Measurements from ENCODE around the gene KIFAP3.

DNA sequence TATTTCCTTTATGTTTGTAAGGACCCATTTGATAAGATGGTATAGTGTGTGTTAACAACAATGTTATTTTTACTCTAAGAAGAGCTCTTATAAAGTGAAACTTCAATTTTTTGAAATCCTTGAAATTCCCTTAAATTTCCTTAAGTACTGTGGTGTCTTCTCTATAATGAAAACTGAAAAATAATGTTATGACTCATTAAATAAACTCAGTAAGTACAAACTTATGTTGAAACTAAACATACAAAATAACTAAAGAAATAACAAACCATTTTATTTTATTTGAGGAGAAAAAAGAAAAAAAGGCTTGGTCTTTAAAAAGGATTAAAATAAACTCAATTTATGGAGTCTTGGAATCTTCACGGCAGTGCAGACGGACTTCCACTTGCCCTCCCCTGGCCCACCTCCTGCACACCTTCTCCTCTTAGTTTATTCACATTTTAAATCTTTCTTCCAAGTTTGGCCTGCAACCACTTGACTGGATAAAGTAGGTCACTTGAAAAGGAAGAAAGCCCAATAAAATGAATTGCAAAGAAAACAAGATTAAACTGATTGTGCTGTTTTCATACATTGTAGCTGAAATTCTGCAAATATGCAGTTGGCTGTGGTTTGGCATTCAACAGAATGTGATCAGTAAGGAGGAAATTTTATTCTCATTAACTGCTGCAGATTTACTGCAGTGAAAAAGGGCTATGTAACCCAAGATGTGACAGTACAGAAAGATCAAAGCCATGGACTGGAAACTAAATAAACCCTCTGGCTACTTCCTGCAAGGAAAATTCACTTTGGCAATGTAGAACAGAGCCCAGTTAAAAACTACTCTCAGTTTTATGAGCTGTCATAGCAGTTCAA lies 132.3 kb downstream of the KIFAP3 start:
- TF ChIP-seq EP300 (IDR thresholded peaks at IDR 0.05) (no peak), POLR2A (IDR thresholded peaks at IDR 0.05) (no peak)
- TF ChIP-seq, protein P1, sequence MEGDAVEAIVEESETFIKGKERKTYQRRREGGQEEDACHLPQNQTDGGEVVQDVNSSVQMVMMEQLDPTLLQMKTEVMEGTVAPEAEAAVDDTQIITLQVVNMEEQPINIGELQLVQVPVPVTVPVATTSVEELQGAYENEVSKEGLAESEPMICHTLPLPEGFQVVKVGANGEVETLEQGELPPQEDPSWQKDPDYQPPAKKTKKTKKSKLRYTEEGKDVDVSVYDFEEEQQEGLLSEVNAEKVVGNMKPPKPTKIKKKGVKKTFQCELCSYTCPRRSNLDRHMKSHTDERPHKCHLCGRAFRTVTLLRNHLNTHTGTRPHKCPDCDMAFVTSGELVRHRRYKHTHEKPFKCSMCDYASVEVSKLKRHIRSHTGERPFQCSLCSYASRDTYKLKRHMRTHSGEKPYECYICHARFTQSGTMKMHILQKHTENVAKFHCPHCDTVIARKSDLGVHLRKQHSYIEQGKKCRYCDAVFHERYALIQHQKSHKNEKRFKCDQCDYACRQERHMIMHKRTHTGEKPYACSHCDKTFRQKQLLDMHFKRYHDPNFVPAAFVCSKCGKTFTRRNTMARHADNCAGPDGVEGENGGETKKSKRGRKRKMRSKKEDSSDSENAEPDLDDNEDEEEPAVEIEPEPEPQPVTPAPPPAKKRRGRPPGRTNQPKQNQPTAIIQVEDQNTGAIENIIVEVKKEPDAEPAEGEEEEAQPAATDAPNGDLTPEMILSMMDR (IDR thresholded peaks at IDR 0.05) = no peak

All from tibial nerve (tissue), 4 donors.